NCI-H774 (cell line): Measurements from ENCODE around the gene RGS3.
"Not testable (repeated sequence)": the region's sequence is repeated elsewhere in the genome, so short reads cannot be mapped to it uniquely, and the experiment has no call there.

Experiments used
- DNase-seq: peaks from one replicate; lab custom pipeline; 2025; lab: John Stamatoyannopoulos, UW

RGS3 gene

DNA sequence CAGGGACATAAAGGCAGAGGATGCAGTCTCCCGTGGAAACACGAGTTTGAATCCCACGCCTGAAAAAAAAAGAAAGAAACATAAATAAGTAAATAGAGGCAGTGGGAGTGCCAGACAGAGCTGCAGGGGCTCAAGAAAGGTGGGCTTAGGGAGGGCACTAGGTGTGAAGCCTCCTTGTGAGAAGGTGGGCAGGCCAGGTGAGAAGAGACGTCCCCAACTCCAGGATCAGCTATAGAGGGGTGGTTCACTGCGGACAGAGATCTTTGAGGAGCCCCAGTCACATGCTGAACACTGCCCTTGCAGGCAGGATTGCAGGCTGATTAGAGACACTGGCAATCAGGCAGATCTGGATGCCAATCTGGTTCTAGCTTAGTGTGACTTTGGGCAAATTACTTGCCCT, 172.1 kb downstream of the RGS3 start:
- no peak for DNase-seq

DNA sequence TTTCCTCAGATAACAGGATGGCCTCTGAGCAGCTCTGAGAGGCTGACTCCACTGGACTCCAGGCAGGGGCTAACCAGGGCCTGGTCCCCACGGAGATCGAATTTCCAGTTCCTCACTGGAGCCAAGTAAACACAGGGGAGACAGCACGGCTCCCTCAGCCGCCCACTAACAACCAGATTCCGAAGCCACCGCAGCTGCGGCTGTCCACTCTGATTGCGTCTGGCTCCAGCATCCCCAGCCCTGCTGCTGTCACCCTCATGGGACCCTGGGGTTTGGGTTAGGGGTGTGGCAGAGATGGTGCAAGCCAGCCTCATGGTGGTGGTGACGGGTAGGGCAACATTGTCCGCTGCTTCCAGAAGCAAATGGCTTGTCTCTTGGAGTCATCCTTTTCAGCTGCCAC, 172.6 kb downstream of the RGS3 start:
- no peak for DNase-seq

DNA sequence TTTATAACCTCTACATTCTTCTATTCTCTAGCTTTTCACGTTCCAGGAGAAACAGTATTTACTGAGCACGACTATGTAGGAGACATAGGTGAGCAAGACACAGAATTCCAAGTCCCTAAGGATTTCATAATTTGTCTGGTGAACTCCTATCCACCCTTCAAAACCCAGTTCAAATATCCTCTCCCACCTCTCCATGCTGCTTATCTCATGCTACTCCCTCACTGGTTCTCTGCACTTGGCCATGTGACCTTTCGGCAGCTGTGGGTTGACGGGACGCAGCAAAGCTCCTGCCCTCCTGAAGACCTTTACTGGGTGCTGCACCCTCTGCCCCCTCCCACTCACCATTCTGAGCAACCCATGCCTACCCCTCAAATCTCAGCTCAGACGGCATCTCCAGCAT, 173.2 kb downstream of the RGS3 start:
- no peak for DNase-seq

DNA sequence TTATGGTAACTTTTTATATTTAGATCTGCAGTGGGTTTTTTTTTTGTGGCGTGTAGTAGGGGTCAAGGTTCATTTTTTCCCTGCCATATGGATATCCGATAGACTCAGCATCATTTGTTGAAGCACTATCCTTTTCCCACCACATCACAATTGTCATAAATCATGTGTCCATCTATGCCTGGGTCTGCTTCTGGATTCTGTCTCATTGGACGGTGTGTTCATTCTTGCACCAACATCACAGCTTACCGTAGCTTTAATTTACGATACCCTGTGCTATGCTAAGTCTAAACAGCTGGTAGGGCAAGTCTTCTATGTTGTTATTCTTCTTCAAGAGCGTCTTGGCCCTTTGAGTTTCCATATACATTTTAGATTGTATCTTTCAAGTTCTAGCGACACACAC, 175.0 kb downstream of the RGS3 start:
- no peak for DNase-seq

DNA sequence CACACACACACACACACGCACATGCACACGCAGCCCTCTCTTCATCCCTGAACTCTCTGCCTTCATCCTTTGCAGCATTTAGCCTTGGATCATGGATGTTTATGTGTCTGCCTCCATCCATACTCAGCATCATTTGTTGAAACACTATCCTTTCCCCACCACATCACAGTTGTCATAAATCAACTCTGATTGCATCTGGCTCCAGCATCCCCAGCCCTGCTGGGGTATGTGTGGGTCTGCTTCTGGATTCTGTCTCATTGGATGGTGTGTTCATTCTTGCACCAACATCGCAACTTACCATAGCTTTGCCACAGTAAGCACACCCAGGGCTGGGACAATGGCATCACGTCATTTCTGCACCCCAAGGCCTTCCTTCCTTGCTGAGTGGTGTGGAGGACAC, 175.4 kb downstream of the RGS3 start:
- DNase-seq: no peak

DNA sequence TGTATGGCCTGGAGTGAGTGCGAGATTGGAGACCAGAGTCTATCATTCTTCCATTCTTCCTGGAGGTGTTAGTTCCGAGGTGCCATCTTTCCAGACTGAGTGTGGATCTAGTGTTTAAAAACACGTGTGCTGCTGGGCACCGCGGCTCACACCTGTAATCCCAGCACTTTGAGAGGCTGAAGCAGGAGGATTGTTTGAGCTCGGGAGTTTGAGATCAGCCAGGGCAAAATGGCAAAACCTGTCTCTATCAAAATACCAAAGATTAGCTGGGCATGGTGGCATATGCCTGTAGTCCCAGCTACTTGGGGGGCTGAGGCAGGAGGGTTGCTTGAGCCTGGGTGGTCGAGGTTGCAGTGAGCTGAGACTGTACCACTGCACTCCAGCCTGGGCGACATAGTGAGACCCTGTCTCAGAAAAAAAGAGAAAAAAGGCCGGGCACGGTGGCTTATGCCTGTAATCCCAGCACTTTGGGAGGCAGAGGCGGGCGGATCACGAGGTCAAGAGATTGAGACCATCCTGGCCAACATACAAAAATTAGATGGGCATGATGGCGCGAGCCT, 176.0 kb downstream of the RGS3 start:
- DNase-seq: not testable (repeated sequence)

DNA sequence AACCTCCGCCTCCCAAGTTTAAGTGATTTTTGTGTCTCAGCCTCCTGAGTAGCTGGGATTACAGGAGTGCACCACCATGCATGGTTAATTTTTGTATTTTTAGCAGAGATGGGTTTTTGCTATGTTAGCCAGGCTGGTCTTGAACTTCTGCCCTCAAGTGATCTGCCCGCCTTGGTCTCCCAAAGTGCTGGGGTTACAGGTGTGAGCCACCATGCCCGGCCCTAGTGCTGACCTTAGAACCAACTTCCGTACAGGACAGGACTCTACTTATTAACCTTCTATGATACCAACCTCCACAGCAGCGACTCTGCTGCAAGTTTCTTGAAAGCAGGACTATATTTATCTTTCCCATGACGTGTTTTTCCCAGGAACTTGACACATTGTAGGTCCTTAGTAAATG, 176.9 kb downstream of the RGS3 start:
- no peak for DNase-seq

DNA sequence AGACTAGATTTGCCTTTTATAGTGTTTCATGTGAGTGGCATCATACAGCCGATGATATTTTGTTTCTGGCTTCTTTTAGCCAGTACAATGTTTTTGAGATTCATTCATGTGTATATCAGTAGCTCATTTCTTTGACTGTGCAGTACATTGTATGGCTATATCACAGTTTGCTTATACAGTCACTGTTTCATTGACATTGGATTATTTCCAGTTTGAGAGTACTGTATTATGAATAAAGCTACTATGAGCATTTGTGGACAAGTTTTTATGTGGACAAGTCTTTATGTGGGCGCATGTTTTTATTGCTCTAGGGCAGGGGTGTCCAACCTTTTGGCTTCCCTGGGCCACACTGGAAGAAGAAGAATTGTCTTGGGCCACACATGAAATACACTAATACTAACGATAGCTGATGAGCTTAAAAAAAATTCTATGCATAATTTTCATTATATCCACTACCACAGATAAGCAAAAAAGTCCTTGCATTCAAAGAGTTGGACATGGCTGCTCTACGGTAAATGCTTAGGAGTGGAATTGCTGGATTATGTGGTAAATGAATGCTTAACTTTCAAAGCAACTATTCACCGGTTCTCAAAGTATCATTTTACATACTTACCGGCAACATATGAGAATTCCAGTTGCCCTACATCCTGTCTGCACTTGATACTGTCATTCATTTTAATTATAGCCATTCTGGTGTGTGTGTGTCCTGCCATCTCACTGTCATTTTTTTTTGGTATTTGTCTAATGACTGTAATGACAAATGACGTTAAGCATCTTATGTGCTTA, 177.8 kb downstream of the RGS3 start:
- DNase-seq: no peak

DNA sequence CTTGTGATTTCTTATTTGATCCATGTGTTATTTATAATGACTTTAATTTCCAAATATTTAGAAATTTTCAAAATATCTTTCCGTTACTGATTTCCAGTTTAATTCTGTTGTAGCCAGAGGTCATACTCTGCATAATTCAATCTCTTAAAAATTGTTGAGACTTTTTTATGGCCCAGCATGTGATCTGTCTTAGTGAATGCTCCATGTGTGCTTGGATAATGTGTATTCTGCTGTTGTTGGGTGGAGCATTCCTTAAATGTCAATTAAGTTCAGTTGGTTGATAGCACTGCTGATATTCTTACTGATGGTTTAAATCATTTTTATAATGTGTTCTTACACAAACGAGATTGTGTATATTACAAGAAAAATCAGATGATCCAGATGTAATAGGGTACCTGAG, 180.8 kb downstream of the RGS3 start:
- DNase-seq: no peak

DNA sequence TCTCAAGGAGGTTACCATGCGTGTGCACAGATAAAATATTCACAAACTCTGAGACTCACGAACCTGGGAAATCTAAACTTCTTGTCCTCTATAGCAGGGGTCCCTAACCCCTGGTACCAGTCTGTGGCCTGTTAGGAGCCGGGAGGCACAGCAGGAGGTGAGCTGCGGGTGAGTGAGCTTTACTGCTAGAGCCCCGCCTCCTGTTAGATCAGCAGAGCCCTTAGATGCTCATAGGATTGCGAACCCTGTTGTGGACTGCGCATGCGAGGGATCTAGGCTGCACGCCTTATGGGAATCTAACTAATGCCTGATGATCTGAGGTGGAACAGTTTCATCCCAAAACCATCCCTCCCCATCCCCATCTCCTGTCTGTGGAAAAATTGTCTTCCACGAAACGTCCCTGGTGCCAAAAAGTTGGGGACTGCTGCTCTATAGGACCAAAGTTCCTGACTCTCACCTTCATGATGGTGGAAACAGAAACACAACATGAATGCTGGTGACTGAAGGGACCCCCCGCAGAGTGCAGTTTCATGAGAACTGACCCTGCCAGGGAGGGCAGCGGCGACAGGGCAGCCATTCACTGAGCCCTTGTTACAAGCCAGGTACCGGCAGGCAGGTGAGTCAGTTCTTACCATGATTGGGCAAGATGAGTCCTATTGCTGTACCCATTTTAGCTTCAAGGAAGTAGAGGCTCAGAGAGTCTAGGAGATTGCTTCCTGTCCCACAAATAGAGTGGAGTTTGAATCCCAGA, 181.9 kb downstream of the RGS3 start:
- DNase-seq: no peak

DNA sequence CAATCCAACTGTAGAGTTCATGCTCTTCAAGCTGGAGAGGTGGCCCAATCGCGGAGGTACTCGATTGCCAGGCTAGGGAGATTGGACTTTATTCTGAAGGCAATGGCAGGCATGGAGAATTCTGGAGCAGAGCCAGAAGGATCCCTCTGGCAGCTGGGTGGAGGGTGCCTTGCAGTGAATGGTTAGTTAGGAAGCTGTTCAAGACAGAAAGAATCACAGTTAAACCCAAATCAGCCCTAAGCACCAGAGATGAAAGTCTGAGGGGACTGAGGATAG, 182.4 kb downstream of the RGS3 start:
- DNase-seq: no peak

DNA sequence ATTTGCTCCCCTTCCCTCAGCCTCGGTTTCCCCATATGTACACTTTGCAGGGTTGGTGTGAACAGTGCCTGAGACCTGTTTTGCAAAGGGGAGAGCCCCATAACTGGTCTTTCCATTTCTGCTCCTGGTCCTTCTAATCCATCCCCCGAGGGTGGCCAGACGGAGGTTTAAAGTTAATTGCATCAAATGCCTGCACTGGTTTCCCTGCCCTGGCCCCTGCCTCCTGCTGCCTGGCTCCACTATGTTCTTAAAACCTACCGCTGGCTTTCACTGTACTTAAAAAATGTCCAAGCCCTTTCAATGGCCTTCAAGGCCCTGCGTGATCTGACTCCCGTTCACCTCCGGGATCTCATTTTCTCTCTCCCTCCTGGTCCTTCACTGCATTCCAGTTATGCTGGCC, 183.0 kb downstream of the RGS3 start:
- DNase-seq: no peak
